Heart left ventricle (tissue), 13 donors: Measurements from ENCODE around the gene MPHOSPH8.
"Not testable (repeated sequence)": the region's sequence is repeated elsewhere in the genome, so short reads cannot be mapped to it uniquely, and the experiment has no call there.

Experiments
- CTCF ChIP-seq, 12 donors: fragments of 200-600 bp; sonication (generic) in 4 of 12; IDR thresholded peaks; one replicate each; pipeline versions ENCODE4 v1.5.0 to v1.8.0; 2018 to 2022; ENCODE audit warnings: antibody characterized with exemption in 12 of 12, mild to moderate bottlenecking in 5 of 12
- POLR2A ChIP-seq, 2 donors: fragments of 450-650 bp; IDR thresholded peaks; one replicate each; pipeline ENCODE4 v1.6.1; 2017; ENCODE audit warnings: antibody characterized with exemption in 2 of 2, mild to moderate bottlenecking in 2 of 2, moderate library complexity in 2 of 2
- donor health status: ischemic (EF 13 %, LVEDD 7.1; RV severe dilation, severe dysfunction).
- donor health status: DM: no; HTN: yes; CAD: no.
- donor health status: DM: no; HTN: no; CAD: no.
- donor health status: ischemic (EF 25% LVEDD 6.9; RV normal size, moderate dysfunction).
- donor health status: ischemic (EF 25% LVEDD 5.7; RV mildly dilated, moderate dysfunction).
- donor health status: ischemic (EF 35%, LVEDD 5.7; RV mildly dilated, moderate dysfunction).
- donor health status: nonischemic (EF 11% LVEDD 7.7; RV severe dilation, severe dysfunction).
- donor health status: DM: yes; HTN: yes; CAD: no.
- donor health status: PGD.
- donor health status: ischemic (EF 29% LVEDD 5.4; RV normal size, mild dysfunction).
- donor health status: nonischemic (EF 23%, LVEDD 6.1; RV moderate dilation, normal function).

DNA sequence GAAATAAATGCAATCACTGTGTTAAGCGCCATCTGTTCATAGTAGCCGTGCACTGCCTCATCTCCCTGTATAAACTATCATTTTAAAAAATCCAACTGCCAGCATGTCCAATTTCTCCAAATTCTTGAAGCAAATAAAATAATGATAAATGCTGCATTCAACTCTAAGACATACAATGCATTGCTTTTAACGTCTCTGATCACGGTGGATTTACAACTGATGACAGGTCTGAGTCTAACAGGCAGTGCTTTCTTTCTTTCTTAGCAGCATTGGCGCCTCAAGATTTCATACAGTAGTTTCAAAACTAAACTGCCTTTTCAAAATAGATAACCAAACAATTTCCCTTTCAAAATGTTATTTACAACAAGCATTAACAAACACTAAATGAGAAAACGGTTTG lies 70.8 kb downstream of the MPHOSPH8 start:
- not testable (repeated sequence) for TF ChIP-seq CTCF, POLR2A (IDR thresholded peaks at IDR 0.05)
